ENCODE data around the gene OTOF.
A peak's percentile ranks its signal among the peaks of the same experiment; 100 is the strongest.

Gene OTOF

GRCh38 chr2:26477911-26478253 lies at the start of gene OTOF:
Gene OTOF, minus strand, starts transcription at chr2:26478124.
- no peak for DNase-seq

GRCh38 chr2:26526589-26526988 lies 48.7 kb upstream of the OTOF start:
- no peak for DNase-seq

DNA sequence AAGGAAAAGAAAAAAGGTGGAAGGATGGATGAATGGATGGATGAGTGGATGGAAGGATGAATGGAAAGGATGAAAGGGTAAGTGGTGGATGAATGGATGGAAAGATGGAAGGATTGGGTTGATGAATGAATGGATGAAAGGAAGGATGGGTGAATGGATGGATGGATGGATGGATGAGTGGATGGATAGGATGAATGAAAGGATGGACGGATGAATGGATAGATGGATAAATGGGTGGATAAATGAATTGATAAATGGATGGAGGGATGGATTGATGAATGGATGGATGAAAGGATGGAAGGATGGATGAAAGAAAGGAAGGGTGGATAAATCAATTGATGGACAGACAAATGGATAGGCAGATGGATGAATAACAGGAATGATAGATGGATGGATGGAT lies 48.2 kb upstream of the OTOF start:
- no peak for DNase-seq

DNA sequence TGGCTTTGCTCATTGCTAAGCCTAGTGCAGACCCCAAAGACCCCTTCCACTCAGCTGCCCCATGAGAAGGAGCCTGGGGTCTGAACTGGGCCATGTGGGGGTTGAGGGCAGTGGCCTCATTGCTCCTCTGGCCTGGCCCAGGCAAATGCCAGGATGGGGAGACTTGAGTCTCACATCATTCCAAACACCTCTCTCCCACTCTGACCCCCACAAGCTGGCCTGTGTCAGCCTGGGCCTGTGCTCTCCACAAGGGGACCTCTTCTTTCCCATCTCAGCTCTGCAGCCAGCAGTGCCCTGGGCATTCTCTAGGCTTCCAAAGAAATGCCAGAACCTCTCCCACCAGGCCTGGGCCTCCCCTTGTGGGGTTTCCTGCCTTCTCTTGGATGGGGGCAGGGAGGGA lies 45.8 kb upstream of the OTOF start:
- no peak for DNase-seq

DNA sequence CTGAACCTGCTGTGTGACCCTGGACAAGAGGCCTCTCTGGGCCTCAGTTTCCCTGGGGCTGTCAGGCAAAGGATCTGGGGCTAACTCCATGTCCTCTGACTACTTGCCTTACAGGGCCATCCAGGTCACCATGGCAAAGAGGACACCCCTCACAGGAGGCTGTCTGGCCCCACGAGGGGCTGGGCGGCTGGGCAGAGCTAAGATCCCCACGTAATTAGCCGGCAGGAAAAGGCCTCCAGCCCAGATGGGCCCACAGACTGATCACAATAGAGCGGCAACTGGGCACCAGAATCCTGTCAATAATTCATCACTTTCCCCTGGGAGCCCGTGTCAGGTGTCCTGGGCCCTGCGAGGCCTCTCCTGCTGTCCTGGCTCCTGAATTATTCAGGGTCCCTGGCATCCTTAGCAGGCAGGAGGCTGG lies 44.8 kb upstream of the OTOF start:
- no peak for DNase-seq

GRCh38 chr2:26522325-26522724 lies 44.4 kb upstream of the OTOF start:
- no peak for DNase-seq

DNA sequence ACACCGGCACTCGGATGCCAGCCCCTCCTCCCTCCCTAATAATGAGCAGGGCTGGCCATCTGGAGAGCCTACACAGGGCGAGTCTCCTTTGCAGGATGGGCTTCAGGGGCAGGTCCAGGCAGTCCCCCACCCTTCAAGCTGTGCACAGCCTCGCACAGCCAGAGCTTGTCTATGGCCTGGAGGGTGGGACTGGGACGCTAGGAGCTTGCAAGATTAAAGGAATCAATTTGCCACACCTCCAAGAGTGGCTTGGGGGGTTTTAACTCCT lies 43.9 kb upstream of the OTOF start:
- no peak for DNase-seq

DNA sequence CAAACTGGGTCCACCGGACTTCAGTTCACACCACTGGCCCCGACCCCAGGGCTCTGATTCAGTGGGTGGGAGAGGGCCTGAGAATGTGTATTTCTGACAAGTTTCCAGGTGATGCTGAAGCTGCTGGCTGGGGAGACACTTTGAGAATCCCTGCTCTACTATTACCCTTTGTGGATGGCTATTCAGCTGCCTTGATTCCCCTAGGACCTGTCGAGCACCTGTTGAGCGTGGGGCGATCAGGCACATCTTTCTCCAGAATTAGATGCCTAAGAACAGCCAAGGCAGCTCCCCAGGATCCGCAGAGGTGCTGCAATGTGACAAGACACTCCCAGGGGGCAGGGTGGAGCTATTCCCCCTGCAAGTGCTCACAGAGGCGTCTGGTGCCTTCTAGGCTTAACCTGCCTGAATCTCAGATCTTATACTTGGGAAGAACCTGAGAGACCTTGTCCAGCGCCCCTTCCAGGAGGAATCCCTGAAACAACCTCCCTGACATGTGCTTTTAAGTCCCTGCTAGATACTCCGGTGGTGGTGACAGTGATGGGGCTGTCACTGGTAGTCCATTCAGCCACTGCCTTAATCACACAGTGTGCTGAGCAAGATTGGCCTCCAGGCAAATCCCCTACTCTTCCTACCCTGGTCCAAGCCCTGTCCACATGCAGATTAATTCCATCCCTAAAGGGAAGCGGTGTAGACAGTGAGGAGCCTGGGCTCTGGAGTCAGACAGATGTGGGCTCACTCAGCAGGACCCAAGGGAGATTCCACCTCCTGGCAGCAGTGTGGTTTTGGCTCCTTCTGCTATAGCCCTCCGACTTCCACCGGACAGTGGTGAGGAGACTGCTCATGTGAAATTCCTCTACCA lies 43.4 kb upstream of the OTOF start:
- DNase-seq, result peak; percentile 18

DNA sequence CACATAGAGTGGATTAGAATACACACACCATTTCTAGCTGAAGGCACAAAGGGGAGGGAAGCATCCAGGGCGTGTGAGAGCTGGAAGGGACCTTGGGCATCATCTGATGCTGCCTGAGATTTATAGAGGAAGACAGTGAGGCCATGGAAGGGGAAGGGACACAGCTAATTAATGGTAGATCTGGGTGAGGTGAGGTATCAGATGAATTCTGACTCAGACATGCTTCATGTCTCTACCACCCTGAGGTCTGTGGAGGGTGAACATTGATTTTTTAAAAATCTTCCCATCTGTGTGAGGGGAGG lies 42.2 kb upstream of the OTOF start:
- DNase-seq, result no peak

DNA sequence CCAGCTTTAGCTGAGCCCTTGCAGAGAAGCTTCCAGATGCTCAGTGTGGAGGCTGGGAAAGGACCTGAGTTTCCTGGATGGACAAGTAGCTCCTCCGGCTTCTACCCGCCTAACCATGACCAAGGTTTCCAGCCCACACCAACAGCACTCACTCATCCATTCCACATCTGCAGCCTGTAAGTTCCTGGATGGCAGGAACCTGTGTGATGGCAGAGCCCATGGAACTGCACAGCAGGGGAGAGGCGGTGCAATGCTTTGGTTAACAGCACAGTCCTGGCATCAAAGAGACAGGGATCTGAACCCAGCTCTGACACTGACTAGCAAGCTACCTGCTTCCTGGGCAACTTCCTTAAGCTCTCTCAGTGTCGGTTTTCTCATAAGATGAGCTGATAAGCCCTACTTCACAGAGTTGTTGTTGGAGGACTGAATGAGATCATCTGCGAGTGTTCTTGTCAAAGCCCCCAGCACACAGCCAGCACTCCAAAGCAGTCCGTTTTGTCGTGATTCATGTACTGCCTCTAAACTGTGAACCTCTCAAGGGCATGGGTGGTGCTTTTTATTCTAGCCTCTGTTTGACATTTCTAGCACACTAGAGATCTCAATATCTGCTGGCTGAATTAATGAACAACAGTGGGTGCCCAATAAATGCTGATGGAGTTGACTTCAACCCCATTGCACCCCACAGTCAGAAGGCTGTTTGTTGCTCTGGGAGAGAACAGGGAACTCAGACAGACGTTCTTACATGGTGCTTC lies 41.6 kb upstream of the OTOF start:
- no peak for DNase-seq

DNA sequence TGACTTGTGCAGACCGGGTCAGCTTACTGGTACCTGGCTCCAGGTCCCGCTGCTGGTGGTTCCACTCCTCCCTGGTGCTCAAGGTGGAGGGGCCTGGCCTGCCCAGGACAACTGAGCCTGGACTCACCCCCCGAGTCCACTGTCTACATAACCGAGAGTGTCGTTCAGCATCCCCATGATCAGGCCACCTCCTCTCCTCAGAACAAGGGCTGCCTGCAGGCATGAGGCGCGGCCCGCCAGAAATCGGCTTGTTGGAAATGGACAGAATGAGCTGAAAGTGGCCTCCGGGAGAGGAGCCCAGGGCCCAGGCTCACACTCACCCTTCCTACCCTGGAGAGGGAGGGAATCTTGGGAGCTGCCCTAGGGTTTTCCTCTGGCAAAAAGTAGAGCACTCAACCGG lies 38.9 kb upstream of the OTOF start:
- DNase-seq, result no peak

- DNase-seq, result no peak
These were observed 38.3 kb upstream of the OTOF start for GRCh38 chr2:26516246-26516645.

GRCh38 chr2:26515771-26516170 lies 37.8 kb upstream of the OTOF start:
- no peak for DNase-seq

- DNase-seq, result no peak
These were observed 36.1 kb upstream of the OTOF start for GRCh38 chr2:26514045-26514444.

DNA sequence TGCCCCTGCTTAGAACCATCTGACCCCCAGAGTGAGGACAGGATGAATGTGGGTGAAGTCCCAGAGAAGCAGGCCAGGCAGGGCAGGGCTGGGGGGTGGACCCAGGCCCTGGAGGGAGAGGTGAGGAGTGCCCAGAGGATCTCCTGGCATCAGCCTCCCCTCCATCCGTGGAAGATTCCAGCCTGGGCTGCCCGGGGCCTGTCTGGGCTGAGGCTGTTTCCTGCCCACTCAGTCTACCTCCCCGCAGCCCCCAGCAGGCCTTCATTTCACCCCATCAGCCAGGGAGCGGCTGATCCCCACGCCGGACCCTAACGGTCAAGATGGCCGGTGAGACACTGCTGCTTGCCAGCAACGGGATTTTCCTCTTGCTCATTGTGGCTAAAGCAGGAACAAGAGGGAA lies 35.3 kb upstream of the OTOF start:
- DNase-seq, result no peak

DNA sequence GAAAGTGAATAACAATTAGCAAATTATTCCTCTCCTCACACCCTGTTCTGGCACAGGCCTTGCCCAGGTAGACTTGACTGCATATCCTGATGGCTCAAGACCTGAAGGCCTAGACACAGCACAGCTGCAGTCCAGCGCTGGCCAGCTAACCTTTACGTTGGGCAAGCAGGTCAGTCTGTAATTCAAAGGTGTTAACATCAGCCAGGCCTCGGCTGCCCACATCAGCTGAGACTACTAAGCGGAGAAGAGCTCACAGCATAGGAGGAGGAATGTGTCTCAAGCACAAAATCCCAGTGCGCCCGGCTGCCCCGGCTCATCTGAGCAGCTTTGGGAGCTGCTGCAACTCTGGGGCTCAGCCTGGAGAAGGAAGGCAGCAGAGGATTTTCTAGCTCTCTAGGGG lies 33.5 kb upstream of the OTOF start:
- DNase-seq, result no peak

DNA sequence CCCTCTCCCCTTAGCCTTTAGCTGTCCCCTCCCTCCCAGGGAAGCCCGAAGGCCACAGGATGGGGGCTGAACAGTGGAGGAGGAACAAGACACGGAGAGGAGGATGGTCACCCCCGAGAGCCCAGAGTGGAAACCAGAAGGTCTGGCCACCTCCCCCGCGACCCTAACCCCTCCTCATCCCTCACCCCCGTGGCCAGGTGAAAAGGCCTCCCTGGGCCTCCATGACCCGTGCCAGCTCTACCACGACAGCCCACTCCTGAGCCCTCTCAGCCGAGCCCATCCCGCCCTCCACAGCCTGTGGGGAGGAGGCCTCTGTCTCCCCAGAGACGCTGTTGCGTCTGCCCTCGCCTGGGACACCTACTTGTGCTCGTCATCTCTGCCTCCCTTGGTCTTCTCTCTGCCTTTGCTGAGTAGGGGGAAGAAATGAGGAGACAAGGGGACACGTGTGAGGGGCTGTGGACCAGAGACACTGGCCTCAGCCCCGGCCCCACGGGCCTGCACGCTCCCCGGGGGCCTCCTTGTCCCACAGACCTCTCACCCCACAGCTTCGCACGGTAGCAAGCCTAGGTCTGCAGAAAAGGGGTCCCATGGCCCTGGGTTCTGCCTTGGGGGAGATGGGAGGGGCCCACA lies 32.5 kb upstream of the OTOF start:
- DNase-seq, result no peak

DNA sequence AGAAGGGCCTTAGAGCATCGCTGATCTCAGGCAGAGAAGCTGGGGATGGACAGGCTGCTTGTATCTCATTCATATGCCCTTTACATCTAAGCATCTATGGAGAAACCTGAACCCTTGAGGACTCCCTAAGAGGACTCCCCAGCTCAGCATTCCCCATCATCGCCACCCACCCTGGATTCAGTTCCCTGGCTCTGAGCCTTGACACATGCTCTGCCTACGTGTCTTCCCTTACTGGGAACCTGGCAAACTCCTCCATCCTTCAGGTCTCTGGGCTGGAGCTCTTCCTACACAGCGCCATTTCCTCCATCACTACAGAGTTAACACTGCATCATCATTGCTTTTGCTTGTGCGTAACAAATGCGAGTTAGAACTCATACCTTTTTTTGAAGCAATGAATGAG lies 31.2 kb upstream of the OTOF start:
- DNase-seq, result no peak

- no peak for DNase-seq
These were observed 30.0 kb upstream of the OTOF start for GRCh38 chr2:26507932-26508331.

- no peak for DNase-seq
These were observed 29.2 kb upstream of the OTOF start for GRCh38 chr2:26507088-26507487.

DNA sequence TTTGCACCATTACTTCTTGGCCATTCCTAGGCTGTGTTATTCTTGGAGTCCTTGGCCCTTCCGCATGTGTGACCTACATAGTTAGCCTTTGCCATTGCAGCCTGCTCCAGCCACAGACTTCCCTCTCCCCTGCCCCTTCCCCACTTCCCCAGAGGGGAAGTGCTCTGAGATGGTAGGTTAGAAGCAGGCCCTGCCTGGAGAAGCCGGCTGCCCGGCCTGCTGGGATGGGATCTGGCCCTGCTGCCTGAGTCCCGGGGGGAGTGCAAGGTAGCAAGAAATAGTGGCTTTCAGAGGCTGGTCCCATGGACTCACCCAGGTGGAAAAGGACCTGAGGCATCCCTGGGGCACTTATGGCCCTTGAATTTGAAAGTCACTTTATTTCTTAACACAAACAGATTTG lies 28.4 kb upstream of the OTOF start:
- DNase-seq, result no peak

DNA sequence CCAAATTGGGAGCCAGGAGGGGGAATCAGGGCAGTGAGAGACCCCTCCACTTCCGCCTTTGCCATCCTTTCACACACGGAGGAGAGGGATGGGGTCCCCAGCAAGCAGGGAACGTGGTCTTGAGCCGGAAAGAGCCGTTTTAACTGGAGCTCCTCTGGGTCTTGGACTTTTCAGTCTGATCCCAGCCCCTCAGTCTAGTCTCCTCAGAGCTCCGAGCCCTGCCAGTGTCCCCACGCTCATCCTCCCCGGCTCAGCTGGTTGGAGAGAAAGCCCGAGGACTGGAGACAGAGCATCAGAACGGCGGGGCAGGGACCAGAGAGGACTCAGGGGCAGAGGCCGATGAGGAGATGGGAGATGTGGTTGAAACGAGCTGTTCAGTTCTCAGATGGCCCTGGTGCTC lies 26.1 kb upstream of the OTOF start:
- DNase-seq, result no peak

DNA sequence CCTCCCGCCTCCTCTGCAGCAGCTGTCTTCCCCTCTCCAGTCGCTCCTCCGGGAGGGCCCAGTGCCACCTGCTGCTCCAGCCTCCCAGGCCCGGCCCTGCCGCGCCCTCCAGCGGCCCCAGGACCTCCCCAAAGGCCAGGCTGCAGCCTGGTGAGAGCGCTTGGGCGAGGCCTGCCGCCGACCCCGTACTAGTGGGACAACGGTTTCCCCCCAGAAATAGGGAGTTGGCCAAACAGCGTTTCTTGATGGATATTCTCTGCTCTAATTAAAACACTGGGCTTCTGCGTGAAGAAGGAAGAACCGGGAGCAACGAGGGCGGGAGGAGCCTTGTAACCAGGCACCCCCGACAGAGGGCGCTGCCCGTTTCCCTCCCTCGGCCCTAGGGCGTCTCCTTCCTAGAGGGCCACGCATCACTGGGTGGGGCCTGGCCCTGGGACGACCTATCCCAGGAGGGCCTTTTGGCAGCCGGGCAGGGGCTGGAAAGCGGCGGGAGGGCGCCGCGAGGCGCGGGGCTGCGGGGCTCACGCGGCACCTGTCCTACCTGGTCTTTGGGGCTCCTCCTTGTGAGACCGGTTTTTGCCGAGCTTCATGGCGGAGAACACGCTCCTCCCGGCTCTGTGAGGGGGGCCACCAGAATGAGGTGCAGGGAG lies 25.4 kb upstream of the OTOF start:
- peak; percentile 89 for DNase-seq

GRCh38 chr2:26500406-26500805 lies 22.5 kb upstream of the OTOF start:
- no peak for DNase-seq
